Cardiac muscle cell (in vitro differentiated cells and primary cell): ENCODE measurements around the gene ADM. TPM values are rescaled to one million over a fixed set of nuclear protein-coding genes. Genes with fewer than 3 reads are reported as not detected.

ENCODE experiments used
- DNase-seq, 2 donors: peaks; one replicate each; pipeline versions ENCODE4 v3.0.0 to v3.0.0-alpha.2; 2010 to 2017; ENCODE audit warnings: low read depth in 1 of 2, low spot score in 1 of 2
- H3K27ac ChIP-seq: fragments of 200-600 bp; sonication (generic); 2 replicates; pipeline ENCODE4 v1.5.1; 2016
- H3K27me3 ChIP-seq: fragments of 200-600 bp; sonication (generic); 2 replicates; pipeline ENCODE4 v1.6.0; 2016; ENCODE audit warnings: control low read depth
- H3K36me3 ChIP-seq: fragments of 200-600 bp; sonication (generic); 2 replicates; pipeline ENCODE4 v1.5.1; 2016; ENCODE audit warnings: control low read depth
- H3K4me1 ChIP-seq: fragments of 200-600 bp; sonication (generic); 2 replicates; pipeline ENCODE4 v1.8.1; 2017; ENCODE audit warnings: low read depth, mild to moderate bottlenecking, mixed run types
- H3K4me3 ChIP-seq: fragments of 200-600 bp; sonication (generic); 2 replicates; pipeline ENCODE4 v1.5.1; 2016; ENCODE audit warnings: mild to moderate bottlenecking
- H3K9me3 ChIP-seq: fragments of 200-600 bp; sonication (generic); 2 replicates; pipeline ENCODE4 v1.5.1; 2017; ENCODE audit warnings: low read depth, mild to moderate bottlenecking, control low read depth
- CTCF ChIP-seq: IDR thresholded peaks from 2 replicates; pipeline ENCODE4 v1.5.1; 2012; ENCODE audit warnings: low read depth, mild to moderate bottlenecking, low read length
- polyA plus RNA-seq: library from polyadenylated mRNA; unstranded; fragments of >200 nt; fragmentation: Nextera tagmentation; extraction: Ambion mirVana; gene quantifications from 2 replicates; pipeline ENCODE4 v1.2.1, GENCODE V29; 2016
- total RNA-seq: library from RNA; depleted of rRNA; stranded (reverse); fragments of >200 nt; gene quantifications from 2 replicates; pipeline ENCODE4 v1.2.3, GENCODE V29; 2016

The ADM gene
- total and polyA plus RNA-seq, 2 experiments from 2014 or later: 79.6 to 93.1 TPM

- no peaks in the 10 kb centered on the region for H3K27me3 ChIP-seq
- no peak overlapping the region for H3K27ac ChIP-seq
- no peaks in the 10 kb centered on the region for H3K9me3 ChIP-seq
- no peaks in the 10 kb centered on the region for H3K36me3 ChIP-seq
- DNase-seq: no peak
- TF ChIP-seq CTCF: no peak
- no peak overlapping the region for H3K4me3 ChIP-seq
- peaks cover 7% of the 10 kb centered on the region for H3K4me1 ChIP-seq
Observed at GRCh38 chr11:10331548-10332289, 26.8 kb downstream of the ADM start.

GRCh38 chr11:10333490-10333889 is 28.6 kb downstream of the ADM start:
- H3K9me3 ChIP-seq: no peaks in the 10 kb centered on the region
- H3K27ac ChIP-seq: no peak overlapping the region
- DNase-seq: no peak
- no peak overlapping the region for H3K4me3 ChIP-seq
- H3K36me3 ChIP-seq: no peaks in the 10 kb centered on the region
- no peak for TF ChIP-seq CTCF
- H3K4me1 ChIP-seq: peaks cover 2% of the 10 kb centered on the region
- no peaks in the 10 kb centered on the region for H3K27me3 ChIP-seq

GRCh38 chr11:10338287-10338686 is 33.4 kb downstream of the ADM start:
- TF ChIP-seq CTCF: no peak
- Histone ChIP-seq H3K36me3 (no peaks in the 10 kb centered on the region), H3K9me3 (no peaks in the 10 kb centered on the region), H3K27ac (no peak overlapping the region), H3K4me1 (no peaks in the 10 kb centered on the region), H3K27me3 (no peaks in the 10 kb centered on the region), H3K4me3 (no peak overlapping the region)
- DNase-seq: no peak

- Histone ChIP-seq H3K4me3 (no peak overlapping the region), H3K27me3 (no peaks in the 10 kb centered on the region), H3K36me3 (no peaks in the 10 kb centered on the region), H3K9me3 (no peaks in the 10 kb centered on the region), H3K27ac (no peak overlapping the region), H3K4me1 (peaks cover 15% of the 10 kb centered on the region)
- peak in 1 of 2 donors; percentile 64 for DNase-seq
- no peak for TF ChIP-seq CTCF
Observed at GRCh38 chr11:10348650-10349280, 43.9 kb downstream of the ADM start.

GRCh38 chr11:10349281-10349665 is 44.4 kb downstream of the ADM start:
- Histone ChIP-seq H3K36me3 (no peaks in the 10 kb centered on the region), H3K4me3 (no peak overlapping the region), H3K27ac (no peak overlapping the region), H3K27me3 (no peaks in the 10 kb centered on the region), H3K9me3 (no peaks in the 10 kb centered on the region), H3K4me1 (peaks cover 15% of the 10 kb centered on the region)
- no peak for DNase-seq
- TF ChIP-seq CTCF: no peak
